HEK293 (cell line): ENCODE results near the gene BMP2K.

ENCODE experiments used
- CTCF ChIP-seq: fragments of 450-650 bp; formaldehyde crosslinking; IDR thresholded peaks from 2 replicates; pipeline ENCODE4 v1.5.1; 2016; ENCODE audit warnings: missing biosample characterization, missing genetic modification characterization
- PRDM4 ChIP-seq: fragments of 450-650 bp; formaldehyde crosslinking; IDR thresholded peaks from 2 replicates; pipeline ENCODE4 v1.5.1; 2017; ENCODE audit warnings: missing biosample characterization, missing genetic modification characterization
- SP2 ChIP-seq: fragments of 450-650 bp; formaldehyde crosslinking; IDR thresholded peaks from 2 replicates; pipeline ENCODE4 v1.5.1; 2016; ENCODE audit warnings: missing biosample characterization, missing genetic modification characterization
- ZNF138 ChIP-seq: fragments of 450-650 bp; formaldehyde crosslinking; IDR thresholded peaks from 2 replicates; pipeline ENCODE4 v1.5.1; 2016; ENCODE audit warnings: missing biosample characterization, missing genetic modification characterization, borderline replicate concordance

- TF ChIP-seq CTCF (tag by site-specific recombination) (no peak), SP2 (tag by site-specific recombination) (no peak), ZNF138 (tag by site-specific recombination) (no peak), PRDM4 (tag by site-specific recombination) (no peak)
These were observed 3.1 kb downstream of the BMP2K start for GRCh38 chr4:78779280-78779679.
